ENCODE data around the gene DCST2.

DCST2 gene

GRCh38 chr1:155073377-155074242 is 40.0 kb upstream of the DCST2 start:
- Histone ChIP-seq H3K9ac (ENCODE audit: low read depth, low read length, poor library complexity, severe bottlenecking) (peak overlapping the region; percentile 45), H3K79me2 (ENCODE audit: insufficient read depth, low read length) (no peaks in the 10 kb centered on the region), H3F3A (ENCODE audit: low read depth) (no peaks in the 10 kb centered on the region), H3K9me3 (ENCODE audit: insufficient read depth, low read depth, low read length) (no peaks in the 10 kb centered on the region), H3K4me3 (ENCODE audit: low read length, poor library complexity, severe bottlenecking) (peak overlapping the region; percentile 15), H2AFZ (ENCODE audit: low read length) (no peak overlapping the region), H3K4me2 (ENCODE audit: low read depth, low read length, poor library complexity, severe bottlenecking) (peak overlapping the region; percentile 59), H3K36me3 (ENCODE audit: insufficient read depth, low read length) (no peaks in the 10 kb centered on the region), H3K9me2 (replicated peaks; ENCODE audit: low read depth, low read length) (no peaks in the 10 kb centered on the region), H3K4me1 (ENCODE audit: insufficient read depth, low read length, poor library complexity, severe bottlenecking) (peaks cover 65% of the 10 kb centered on the region), H4K20me1 (ENCODE audit: insufficient read depth, low read length, poor library complexity, severe bottlenecking) (no peaks in the 10 kb centered on the region), H3K27me3 (ENCODE audit: insufficient read depth, low read length, poor library complexity, severe bottlenecking) (no peaks in the 10 kb centered on the region)
- no peak for TF ChIP-seq EZH2phosphoT487 (IDR thresholded peaks at IDR 0.05; ENCODE audit: borderline replicate concordance)

DNA sequence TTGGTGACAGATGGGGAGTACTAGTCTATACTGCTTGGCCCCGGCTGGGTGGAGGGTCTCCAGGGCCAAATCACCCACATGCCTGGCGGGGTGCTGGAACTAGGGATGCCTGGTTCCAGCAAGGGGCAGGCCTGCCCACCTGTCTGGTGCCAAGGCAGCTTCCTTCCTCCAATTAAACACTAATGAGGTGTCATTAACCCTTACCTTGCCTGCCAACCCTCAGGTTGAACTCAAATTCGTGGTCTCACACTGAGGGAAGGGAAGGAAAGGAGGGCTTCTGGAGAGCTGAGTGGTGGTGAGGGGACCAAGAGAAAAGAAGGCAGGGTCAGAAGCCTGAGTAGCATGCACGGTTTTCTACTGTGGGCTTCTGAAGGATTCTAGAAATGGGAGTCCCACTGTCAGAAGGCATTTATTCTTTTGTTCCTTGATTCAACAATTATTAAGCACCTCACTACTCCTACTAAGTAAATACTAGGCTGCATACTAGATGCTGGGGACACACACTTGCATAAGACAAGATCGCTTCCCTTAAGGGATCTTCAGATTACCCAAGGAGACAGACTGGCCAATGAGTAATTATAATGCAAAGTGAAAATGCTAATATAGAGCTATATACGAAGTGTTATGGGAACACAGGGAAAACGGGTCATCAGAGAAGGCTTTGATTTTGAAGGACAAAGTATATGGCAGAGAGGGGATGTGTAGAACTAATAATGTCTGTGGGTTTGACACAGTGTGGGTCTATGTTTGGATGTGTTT is 39.1 kb upstream of the DCST2 start:
- H3K9me2 ChIP-seq (replicated peaks; ENCODE audit: low read depth, low read length): no peaks in the 10 kb centered on the region
- H3K9me3 ChIP-seq (ENCODE audit: insufficient read depth, low read depth, low read length): no peaks in the 10 kb centered on the region
- no peaks in the 10 kb centered on the region for H3F3A ChIP-seq (ENCODE audit: low read depth)
- H4K20me1 ChIP-seq (ENCODE audit: insufficient read depth, low read length, poor library complexity, severe bottlenecking): no peaks in the 10 kb centered on the region
- H3K27me3 ChIP-seq (ENCODE audit: insufficient read depth, low read length, poor library complexity, severe bottlenecking): no peaks in the 10 kb centered on the region
- H3K4me2 ChIP-seq (ENCODE audit: low read depth, low read length, poor library complexity, severe bottlenecking): no peak overlapping the region
- H3K36me3 ChIP-seq (ENCODE audit: insufficient read depth, low read length): no peaks in the 10 kb centered on the region
- no peak for TF ChIP-seq EZH2phosphoT487 (IDR thresholded peaks at IDR 0.05; ENCODE audit: borderline replicate concordance)
- TF ChIP-seq, protein P1, sequence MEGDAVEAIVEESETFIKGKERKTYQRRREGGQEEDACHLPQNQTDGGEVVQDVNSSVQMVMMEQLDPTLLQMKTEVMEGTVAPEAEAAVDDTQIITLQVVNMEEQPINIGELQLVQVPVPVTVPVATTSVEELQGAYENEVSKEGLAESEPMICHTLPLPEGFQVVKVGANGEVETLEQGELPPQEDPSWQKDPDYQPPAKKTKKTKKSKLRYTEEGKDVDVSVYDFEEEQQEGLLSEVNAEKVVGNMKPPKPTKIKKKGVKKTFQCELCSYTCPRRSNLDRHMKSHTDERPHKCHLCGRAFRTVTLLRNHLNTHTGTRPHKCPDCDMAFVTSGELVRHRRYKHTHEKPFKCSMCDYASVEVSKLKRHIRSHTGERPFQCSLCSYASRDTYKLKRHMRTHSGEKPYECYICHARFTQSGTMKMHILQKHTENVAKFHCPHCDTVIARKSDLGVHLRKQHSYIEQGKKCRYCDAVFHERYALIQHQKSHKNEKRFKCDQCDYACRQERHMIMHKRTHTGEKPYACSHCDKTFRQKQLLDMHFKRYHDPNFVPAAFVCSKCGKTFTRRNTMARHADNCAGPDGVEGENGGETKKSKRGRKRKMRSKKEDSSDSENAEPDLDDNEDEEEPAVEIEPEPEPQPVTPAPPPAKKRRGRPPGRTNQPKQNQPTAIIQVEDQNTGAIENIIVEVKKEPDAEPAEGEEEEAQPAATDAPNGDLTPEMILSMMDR (conservative IDR thresholded peaks at IDR 0.05; ENCODE audit: low read length): no peak
- peaks cover 61% of the 10 kb centered on the region for H3K4me1 ChIP-seq (ENCODE audit: insufficient read depth, low read length, poor library complexity, severe bottlenecking)
- H3K79me2 ChIP-seq (ENCODE audit: insufficient read depth, low read length): no peaks in the 10 kb centered on the region
- H3K4me3 ChIP-seq (ENCODE audit: low read length, poor library complexity, severe bottlenecking): no peak overlapping the region
- no peak overlapping the region for H2AFZ ChIP-seq (ENCODE audit: low read length)
- peak overlapping the region; percentile 45 for H3K9ac ChIP-seq (ENCODE audit: low read depth, low read length, poor library complexity, severe bottlenecking)

GRCh38 chr1:155071701-155072100 is 38.1 kb upstream of the DCST2 start:
- TF ChIP-seq, protein P1 (conservative IDR thresholded peaks at IDR 0.05; ENCODE audit: low read length): no peak
- no peak for TF ChIP-seq EZH2phosphoT487 (IDR thresholded peaks at IDR 0.05; ENCODE audit: borderline replicate concordance)
- Histone ChIP-seq H3F3A (ENCODE audit: low read depth) (no peaks in the 10 kb centered on the region), H3K79me2 (ENCODE audit: insufficient read depth, low read length) (peaks cover 3% of the 10 kb centered on the region; the same call in 1 of the 2 replicates), H2AFZ (ENCODE audit: low read length) (no peak overlapping the region), H3K27me3 (ENCODE audit: insufficient read depth, low read length, poor library complexity, severe bottlenecking) (no peaks in the 10 kb centered on the region), H3K36me3 (ENCODE audit: insufficient read depth, low read length) (no peaks in the 10 kb centered on the region), H3K4me1 (ENCODE audit: insufficient read depth, low read length, poor library complexity, severe bottlenecking) (peaks cover 55% of the 10 kb centered on the region), H3K4me3 (ENCODE audit: low read length, poor library complexity, severe bottlenecking) (no peak overlapping the region), H3K9ac (ENCODE audit: low read depth, low read length, poor library complexity, severe bottlenecking) (no peak overlapping the region), H3K9me2 (replicated peaks; ENCODE audit: low read depth, low read length) (no peaks in the 10 kb centered on the region), H3K9me3 (ENCODE audit: insufficient read depth, low read depth, low read length) (no peaks in the 10 kb centered on the region), H4K20me1 (ENCODE audit: insufficient read depth, low read length, poor library complexity, severe bottlenecking) (no peaks in the 10 kb centered on the region), H3K4me2 (ENCODE audit: low read depth, low read length, poor library complexity, severe bottlenecking) (no peak overlapping the region)
